Anterior cingulate cortex (tissue), 58 donors: ENCODE results near the gene RAB7B.

Experiments
- DNase-seq, 58 donors: peaks; one replicate each; lab custom pipeline; 2025; lab: John Stamatoyannopoulos, UW

RAB7B gene

DNA sequence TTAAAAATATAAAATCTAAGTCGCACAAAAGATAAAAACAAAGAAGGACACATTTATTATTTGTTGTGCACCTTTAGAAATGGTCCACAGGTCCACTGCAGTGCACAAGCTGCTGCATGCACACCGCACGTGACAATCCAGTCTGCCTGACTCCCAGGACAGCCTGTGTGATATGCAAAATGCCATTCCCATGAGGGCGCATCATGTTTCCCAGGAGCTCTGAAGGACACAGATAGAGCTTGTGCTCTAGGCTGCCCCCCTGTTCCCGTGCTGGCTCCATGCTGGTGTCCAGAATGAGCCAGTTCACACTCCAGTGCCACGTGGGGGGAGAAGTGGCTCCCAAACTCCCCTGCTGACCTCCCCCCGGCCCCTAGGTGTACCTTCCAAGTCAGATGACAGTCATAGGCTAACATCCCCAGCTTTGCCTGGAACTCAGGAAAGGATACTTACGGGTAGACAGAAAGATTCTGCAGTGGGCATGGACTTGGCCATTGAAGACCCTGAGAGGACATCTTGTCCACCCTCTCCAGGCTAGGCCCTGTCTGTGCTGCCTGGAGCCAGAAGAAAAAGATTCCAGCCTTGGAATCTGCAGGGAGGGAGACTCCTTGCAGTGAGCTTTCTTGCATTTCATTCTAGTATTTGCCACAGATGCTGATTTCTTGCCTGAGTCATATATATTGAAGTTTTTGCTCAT, 26.3 kb downstream of the RAB7B start:
- DNase-seq, result peak in 20 of 58 donors; percentile 14 to 78 (median 42)

DNA sequence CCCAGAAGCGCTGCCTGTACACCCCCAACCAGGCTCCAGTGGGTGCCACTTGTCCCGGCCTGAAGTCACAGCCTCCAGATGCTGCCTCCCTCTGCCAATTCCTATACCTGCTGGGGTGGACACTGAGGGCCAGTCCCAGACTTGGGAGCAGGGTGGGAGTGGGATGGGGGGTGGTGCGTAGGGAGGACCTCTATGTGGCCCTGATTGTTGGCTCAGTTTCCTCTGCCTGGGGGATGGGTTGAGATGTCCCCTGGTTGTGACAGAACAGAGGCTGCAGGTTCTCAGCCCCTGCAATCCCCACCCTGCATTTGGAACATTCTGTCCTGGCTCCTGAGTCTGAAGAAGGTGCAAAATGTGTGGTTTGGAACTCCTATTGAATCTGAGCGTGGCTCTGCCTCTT, 27.2 kb downstream of the RAB7B start:
- DNase-seq, result no peak

DNA sequence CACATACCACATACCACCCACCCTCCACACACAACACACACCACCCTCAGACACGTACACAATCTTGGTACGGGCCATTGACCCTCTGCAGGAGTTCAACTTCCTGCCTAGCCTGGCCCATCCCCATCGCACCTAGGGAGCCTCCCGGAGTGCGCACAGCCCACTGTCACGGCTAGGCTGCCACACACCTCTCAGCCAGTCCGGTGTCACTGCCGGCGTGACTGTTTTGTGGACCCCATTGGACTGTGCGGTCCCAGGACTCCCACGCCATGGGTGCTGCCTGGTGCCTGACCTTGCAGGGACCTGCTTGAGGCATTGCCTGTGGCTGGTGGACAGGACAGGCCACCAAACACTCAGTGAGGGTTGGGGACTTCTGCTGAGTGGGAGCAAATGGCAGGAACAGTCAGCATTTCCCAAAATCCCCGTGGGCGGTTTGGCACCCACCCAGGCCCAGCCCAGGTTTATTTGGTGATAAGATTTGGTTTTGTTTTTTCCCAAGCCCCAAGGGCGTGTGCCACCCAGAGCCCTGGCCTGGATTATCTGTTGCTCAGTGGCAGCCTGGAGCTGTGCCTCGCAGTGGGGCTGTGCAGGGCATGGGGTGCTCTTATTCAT, 27.7 kb downstream of the RAB7B start:
- no peak for DNase-seq

DNA sequence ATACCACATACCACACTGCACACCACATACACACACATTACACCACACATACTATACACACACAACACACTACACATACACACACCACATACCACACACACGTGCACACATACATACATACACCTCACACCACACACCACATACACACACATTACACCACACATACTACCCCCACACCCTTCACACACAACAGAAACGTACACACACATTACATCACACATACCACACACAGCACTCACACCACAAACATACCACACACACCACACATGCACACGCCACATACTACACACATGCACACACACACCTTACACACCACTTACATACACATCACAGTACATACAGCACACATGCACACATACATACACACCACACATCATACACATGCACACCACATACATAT, 28.5 kb downstream of the RAB7B start:
- DNase-seq, result no peak

DNA sequence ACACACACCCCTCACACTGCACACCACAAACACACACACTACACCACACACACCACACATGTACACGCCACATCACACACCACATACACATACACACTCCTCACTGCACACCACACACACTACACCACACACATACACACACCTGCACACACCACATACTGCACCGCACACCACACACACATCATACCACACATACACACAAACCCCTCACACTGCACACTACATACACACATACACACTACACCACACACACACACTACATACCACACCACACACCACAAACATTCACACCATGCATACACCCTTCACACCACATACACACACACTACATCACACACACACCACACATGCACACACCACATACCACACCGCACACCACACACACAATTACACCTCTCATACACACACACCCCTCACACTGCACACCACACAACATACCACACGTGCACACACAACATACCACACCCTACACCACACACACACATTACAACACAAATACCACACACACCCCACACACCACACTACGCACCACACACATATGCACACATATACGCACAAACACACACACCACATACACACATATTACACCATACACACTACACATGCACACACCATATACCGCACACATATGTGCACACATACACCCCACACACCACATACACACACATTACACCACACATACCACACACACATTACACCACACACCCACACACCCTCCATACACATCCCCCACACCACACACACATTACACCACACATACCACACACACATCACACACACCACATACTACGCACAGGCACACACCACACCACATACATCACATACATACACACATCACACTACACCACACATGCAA, 29.6 kb downstream of the RAB7B start:
- no peak for DNase-seq

DNA sequence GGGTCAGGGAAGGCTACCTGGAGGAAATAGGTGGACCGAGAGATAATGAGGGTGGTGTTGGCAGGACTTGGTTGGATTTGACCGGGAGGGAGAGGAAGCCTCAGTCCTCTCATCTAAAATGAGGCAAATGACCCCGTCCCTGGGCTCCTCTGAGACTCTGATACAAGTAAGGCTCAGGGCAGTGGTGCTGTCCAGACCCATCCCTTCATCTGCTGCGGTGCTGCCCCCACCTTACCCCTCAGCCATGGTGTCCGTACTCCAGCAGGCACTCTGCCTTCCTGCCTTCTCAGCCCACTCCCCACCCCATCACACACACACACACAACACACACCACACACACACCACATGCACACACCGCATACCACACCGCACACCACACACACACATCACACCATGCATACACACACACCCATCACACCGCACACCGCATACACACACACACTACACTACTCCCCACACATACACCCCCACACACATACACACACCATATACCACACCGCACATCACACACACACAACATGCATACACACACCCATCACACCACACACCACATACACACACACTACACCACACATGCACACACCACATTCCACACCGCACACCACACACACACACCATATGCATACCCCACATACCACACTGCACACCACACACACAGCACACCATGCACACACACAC, 30.6 kb downstream of the RAB7B start:
- no peak for DNase-seq

DNA sequence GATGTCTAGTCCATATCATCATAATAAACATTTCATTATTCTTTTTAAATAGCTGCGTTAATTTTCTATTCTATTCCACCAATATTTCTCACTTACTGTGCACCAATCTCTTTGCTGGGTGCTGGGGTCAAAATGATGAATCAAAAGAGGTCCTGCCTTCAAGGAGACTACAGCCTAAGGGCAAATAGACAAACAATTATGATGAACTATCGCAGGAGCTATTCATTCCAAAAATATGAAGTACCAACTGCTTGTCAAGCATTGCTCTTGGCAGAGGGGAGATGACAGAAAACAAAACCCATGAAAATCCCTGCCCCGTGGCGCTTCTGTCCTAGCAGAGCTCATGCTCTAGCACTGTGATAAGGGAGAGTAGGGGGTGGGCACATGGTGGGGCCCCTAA, 31.1 kb downstream of the RAB7B start:
- no peak for DNase-seq

DNA sequence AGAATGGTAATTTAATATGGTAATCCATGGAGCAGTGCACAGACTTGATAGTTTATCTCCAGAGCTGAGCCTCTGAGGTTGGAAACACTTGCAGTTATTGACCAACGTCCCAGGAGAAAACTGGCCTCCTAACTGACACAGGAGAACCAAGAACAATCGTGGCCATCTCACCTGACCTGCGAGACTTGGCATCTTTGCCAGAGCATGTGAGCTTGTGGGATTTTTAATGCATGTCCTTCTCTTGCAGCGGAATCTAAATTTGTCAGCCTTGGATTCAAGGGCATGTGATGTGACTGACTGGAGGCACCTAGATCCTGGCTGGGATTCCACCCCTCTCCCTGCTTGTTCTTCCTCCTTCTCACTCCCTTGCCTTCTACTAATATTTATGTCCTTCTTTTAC, 32.1 kb downstream of the RAB7B start:
- DNase-seq, result no peak

DNA sequence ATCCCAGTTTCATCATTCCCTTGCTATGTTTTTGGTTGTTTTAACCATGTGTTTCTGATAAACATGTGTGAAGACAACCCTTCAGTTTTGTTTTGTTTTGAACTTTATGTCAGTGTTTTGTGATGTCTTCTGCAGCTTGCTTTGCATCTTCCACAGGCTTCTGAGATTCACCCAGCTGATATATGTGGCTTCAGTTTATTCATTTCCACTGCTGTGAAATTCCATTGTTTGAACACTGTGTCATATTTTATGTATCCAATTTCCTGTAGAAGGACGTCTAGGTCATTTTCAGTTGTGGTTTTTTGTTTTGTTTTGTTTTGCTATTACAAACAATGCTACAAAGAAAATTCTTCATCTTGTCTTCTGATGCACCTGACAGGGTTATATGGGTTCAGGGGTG, 32.7 kb downstream of the RAB7B start:
- no peak for DNase-seq

DNA sequence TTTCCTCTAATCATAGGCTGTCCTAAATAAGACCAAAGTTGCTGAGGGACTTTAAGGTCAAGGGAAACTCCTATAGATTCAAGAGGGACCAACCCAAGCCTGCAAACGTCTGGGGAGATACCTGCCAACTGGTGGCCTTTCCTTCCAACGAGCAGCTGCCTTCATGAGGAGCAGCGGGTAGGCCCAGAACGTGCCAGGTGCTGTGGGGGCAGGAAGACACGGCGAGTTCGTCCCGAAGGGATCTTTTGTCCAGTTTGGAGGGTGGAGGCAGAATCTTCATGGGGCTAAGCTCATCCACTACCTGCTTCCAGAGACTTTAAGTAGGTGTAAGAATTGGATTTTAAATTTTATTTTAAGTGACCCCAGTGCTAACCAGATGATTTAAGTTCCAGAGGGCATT, 34.0 kb downstream of the RAB7B start:
- no peak for DNase-seq

DNA sequence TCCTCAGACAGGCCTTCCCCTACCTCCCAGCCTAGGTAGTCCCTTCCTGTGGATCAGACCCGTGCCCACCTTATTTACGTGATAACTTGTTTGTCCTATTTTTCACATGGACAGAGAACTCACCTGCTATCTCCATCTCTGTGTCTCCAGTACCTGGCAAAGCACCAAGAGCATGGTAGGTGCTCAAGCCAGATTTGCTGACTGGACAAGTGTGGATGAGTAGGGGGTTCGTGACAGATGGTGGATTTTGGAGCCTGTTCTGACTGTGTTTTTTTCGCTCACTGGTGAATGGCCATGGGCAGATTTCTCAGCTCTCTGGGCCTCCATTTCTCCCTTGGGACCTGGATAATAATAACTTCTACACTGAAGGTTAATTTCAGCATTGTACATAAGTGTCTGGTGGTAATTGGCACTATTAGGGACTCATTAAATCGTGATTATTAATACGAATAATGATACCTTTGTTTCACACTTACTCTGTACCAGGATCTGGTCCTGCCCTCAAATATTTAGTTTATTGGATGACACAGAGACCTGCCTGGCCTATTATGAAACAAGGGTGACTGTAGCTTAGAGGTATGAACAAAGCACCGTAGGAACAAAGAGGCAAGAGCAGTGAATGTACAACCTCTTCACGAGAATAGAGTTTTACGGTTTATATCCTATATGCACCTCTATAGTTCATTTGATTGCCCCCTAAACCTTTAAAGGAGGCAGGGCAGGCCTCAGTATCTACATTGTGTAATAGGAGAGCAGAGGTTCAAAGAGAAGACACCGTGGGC, 35.5 kb downstream of the RAB7B start:
- DNase-seq, result no peak

DNA sequence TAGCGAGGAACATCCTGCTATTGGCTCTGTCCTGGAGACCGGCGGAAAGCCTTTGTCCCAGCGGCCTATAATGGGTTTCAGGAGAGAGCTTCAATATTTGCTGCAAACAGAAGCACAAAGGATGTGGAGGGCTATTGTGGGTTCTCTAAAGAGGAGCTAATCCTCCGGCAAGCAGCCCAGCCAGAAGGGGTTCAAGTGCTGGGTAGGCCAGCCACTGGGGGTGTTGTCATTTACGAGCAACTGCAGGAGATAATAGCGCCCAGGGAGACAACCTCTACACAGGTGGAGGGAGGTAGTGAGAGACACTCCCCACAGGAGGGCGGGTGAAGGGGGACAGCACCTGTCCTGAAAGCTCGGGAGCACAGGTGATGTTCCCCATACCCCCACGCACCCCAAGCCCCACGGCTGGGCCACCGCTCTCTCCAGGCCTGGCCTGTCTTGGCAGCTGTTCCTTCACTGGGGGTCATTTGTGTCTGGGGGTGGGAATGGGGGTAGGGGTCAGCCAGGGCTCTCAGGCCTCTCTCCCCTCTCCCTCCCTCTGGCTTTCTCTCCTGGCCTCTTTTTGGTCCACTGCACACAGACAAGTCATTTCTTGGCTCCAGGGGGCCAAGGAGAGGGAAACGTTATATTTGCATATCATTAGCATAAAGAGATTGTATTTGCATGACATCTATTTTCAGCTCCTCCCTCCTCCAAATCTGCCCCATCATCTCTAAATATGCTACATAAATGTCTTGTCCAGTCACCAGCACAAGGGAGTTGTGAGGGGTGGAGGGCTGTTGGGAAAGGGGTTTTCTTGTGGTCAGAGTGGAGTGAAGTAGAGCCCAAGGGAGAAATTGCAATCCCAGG, 37.9 kb downstream of the RAB7B start:
- DNase-seq, result peak in 1 of 58 donors; percentile 18

DNA sequence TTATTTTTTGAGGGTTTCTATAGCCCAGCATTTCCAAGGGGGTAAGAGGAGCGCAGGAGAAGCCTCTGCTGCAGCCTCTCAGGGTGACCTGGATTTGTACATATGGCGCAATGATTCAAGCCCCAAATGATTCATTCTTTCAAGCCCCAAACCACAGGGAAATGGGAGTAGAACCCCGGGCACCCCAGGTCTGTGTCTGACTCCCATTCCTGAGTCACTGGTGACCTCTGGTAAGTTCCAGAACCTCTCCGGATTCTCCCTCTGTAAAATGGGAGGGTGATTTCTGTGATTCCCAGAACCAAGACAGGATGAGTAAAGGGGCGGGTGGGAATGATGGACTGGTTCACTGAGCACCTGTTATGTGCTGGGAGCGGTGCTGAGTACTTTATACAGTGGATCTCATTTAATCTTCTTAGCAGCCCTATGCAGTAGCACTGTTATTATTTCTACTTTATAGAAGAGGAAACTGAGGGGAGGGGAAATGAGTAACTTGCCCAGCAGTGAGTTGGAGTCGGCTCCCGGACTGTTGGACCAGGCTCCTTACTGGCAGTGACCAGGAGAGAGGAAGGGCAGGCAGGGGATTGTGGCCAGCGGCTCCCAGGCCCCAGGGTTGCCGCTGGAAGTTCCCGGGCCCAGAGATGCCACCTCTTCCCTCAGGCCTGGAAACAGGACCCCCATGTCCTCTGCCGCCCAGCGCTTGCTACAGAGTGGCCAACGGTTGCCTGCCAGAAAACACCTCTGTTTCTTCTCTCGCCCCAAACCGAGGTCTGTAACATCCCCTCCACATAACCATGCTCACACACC, 39.6 kb downstream of the RAB7B start:
- DNase-seq, result no peak

DNA sequence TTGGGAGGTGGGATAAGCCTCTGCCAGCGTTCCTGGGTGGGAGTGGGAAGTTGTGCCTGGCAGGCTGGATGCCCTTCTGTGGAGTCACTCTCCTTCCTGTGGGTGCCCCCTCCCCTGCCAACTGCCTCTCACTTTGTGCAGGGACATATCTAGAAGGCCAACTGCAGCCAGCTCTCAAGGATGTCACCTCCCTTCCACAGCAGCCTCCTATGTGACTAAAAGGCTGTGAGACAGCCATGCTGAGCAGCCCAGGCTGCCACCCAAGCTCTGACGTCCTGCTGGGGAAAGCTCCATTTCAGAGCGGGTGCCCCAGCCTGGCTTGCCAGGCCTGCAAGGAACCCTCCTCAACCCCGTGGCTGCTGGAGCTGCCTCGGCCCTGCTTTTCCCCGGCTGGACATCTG, 40.4 kb downstream of the RAB7B start:
- no peak for DNase-seq

DNA sequence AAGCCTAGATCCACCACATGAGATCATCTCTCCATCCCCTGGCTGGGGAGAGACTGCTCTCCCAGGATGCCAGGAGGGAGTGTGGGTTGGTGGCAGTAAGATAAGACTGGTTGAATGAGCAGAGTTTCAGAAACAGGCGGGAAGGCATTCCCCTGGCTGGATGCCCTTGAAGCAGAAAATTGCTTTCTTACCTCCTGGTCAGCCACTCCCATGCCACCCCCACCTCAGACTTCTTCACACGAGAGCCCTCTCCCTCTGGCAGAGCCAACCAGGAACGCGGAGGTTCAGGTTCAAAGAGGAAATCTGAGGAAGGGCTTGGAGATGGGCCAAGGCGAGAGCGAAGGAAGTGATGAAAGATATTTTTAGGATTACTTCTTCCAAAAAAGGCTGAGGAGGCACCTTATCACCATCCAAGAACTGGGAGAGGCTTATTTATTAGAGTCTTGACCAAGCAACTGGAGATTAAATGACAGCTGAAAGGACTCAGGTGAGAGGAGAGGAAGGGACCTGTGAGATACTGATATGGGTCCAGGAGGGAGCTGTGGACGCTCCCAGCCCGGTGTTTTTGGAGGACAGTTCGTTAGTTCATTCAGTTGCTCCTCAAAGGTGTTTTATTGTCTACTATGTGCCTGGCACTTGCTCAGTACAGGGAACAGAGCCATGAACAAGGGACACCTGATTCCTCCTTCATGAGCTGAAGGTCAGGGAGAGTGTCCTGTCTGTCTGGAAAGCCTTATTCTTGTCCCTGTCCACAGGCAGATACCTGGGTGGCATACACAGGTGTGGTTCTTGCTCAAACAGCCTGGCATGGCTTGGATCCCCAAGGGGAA, 41.0 kb downstream of the RAB7B start:
- no peak for DNase-seq

DNA sequence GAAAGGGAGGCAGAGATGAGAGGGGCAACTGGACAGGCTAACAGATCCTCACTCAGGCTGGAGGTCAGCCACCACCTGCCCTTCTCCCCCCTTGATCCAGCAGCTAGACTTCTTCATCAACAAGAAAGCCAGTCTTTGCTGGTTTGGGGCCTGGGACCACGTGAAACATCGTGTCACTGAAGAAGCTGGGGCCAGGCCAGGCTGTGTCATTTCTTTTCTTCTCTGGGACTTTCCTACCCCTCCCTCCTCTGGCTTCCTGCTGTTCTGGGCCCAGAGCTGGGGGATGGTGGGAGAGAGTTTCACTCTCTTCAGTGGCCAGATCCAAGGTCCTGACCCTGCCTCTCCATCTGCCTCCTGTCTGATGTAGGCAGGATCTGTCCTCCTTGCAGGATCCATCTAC, 41.8 kb downstream of the RAB7B start:
- peak in 10 of 58 donors; percentile 7 to 48 (median 26) for DNase-seq

DNA sequence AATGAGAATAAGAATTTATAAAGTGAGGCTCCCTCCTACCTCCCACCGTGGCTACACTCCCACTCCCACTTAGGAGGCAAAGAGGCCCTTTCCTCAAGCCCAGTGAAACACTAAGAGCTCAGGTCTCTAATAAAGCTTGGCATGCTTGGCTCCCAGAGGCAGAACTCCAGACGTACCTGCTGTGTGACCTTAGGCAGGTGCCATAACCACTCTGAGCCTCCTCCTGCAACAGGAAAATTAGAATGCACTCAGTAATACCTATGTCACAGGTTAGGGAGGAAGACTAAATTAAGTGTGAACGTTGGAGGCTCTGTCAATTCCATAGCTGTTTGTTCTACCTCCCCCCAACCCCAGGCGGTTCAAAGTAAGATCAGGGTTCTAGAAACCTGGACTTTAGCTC, 43.4 kb downstream of the RAB7B start:
- DNase-seq, result no peak

DNA sequence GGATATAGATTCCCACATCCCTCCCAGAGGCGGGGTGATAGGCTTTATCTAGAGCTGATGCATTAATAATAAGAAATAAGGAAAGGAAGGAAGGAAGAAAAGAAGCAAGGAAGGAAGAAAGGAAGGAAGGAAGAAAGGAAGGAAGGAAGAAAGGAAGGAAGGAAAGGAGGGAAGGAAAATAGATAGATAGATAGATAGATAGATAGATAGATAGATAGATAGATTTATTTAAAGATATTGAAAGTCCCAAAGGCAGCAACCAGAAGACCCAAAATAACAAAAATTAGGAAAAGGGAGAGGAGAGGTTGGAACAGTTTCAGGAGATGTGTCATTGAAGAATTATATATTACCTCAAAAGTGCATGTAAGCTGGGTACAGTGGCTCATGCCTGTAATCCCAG, 47.7 kb downstream of the RAB7B start:
- DNase-seq, result no peak
